ENCODE data around the gene GYPE.
"Not testable (repeated sequence)": the region's sequence is repeated elsewhere in the genome, so short reads cannot be mapped to it uniquely, and the experiment has no call there.

Gene GYPE

DNA sequence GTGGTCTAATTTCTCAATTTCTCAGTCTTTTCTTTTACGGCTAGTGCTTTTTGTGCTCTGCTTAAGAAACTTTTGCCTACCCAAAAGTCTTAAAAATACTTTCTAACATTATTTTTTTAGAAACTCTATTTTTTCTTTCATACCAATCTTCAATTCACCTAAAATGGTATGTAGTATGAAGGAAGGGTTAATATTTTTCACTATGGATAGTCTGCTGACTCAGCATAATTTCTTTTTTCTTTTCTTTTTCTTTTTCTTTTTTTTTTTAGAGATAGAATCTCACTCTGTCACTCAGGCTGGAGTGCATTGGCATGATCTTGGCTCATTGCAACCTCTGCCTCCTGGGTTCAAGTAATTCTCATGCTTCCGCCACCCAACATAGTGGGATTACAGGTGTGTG is 34.2 kb upstream of the GYPE start:
- H3K36me3 ChIP-seq (ENCODE audit: insufficient read depth, low read length) = no peaks in the 10 kb centered on the region
- H4K20me1 ChIP-seq (ENCODE audit: insufficient read depth, low read length) = no peaks in the 10 kb centered on the region
- H3K27ac ChIP-seq (ENCODE audit: low read depth, low read length, poor library complexity, severe bottlenecking) = no peak overlapping the region
- H3K9me3 ChIP-seq (ENCODE audit: low read length) = no peaks in the 10 kb centered on the region
- no peak overlapping the region for H3K9ac ChIP-seq (ENCODE audit: low read length)
- H3F3A ChIP-seq (ENCODE audit: insufficient read depth, low read length) = no peaks in the 10 kb centered on the region
- no peaks in the 10 kb centered on the region for H3K4me1 ChIP-seq (ENCODE audit: insufficient read depth, low read length, severe bottlenecking)
- no peak overlapping the region for H2AFZ ChIP-seq (ENCODE audit: low read length)
- TF ChIP-seq, protein P1, sequence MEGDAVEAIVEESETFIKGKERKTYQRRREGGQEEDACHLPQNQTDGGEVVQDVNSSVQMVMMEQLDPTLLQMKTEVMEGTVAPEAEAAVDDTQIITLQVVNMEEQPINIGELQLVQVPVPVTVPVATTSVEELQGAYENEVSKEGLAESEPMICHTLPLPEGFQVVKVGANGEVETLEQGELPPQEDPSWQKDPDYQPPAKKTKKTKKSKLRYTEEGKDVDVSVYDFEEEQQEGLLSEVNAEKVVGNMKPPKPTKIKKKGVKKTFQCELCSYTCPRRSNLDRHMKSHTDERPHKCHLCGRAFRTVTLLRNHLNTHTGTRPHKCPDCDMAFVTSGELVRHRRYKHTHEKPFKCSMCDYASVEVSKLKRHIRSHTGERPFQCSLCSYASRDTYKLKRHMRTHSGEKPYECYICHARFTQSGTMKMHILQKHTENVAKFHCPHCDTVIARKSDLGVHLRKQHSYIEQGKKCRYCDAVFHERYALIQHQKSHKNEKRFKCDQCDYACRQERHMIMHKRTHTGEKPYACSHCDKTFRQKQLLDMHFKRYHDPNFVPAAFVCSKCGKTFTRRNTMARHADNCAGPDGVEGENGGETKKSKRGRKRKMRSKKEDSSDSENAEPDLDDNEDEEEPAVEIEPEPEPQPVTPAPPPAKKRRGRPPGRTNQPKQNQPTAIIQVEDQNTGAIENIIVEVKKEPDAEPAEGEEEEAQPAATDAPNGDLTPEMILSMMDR (IDR thresholded peaks at IDR 0.05; ENCODE audit: low read length) = no peak
- no peaks in the 10 kb centered on the region for H3K9me2 ChIP-seq (ENCODE audit: low read depth, low read length)
- no peak overlapping the region for H3K4me3 ChIP-seq (ENCODE audit: low read depth, low read length, poor library complexity, severe bottlenecking)
- no peaks in the 10 kb centered on the region for H3K27me3 ChIP-seq (ENCODE audit: insufficient read depth, low read length)
- H3K4me2 ChIP-seq (ENCODE audit: low read length) = no peak overlapping the region
- no peaks in the 10 kb centered on the region for H3K79me2 ChIP-seq (ENCODE audit: insufficient read depth, low read length)

DNA sequence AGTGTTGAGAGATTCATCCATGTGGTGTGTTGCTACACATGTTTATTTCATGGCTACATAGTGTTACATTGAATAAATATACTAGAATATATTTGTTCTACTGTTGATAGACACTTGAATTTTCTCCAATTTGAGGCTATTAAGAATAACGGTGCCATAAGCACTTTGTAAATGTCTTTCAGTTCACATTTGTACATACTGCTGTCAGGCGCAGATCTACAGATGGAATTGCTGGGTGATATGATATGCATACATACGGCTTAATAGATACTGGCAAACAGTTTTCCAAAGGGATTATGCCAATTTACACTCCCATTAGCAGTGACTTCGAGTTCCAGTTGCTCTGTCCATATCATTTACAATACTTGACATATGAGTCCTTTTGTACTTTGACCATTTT is 33.5 kb upstream of the GYPE start:
- H3K4me2 ChIP-seq (ENCODE audit: low read length); H3K9me2 ChIP-seq (ENCODE audit: low read depth, low read length); H3K27ac ChIP-seq (ENCODE audit: low read depth, low read length, poor library complexity, severe bottlenecking); H3K4me1 ChIP-seq (ENCODE audit: insufficient read depth, low read length, severe bottlenecking); H3K79me2 ChIP-seq (ENCODE audit: insufficient read depth, low read length); H3K4me3 ChIP-seq (ENCODE audit: low read depth, low read length, poor library complexity, severe bottlenecking); H3K9me3 ChIP-seq (ENCODE audit: low read length); H3K36me3 ChIP-seq (ENCODE audit: insufficient read depth, low read length); H3F3A ChIP-seq (ENCODE audit: insufficient read depth, low read length); H4K20me1 ChIP-seq (ENCODE audit: insufficient read depth, low read length); H3K9ac ChIP-seq (ENCODE audit: low read length); H2AFZ ChIP-seq (ENCODE audit: low read length); H3K27me3 ChIP-seq (ENCODE audit: insufficient read depth, low read length): not testable (repeated sequence)

DNA sequence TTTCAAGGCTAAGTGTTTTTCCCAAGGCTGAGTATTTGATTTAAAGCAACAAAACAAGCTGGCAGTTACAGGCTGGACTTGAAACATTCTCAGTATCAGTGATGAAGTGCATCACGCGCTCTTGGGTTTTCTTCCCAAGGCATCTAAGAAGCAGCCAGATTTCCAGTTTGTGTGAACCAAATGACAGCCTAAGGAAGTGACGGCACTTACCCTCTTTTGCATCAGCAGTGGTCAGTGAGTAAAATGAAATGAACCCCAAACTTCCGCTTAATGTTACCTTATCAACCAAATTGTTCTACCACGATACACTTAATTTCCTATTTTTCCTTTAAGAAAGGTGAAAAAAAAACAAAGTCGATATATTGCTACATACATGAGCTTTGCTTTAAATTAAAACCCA is 15.8 kb upstream of the GYPE start:
- no peaks in the 10 kb centered on the region for H3K9me3 ChIP-seq (ENCODE audit: low read length)
- no peak overlapping the region for H3K4me3 ChIP-seq (ENCODE audit: low read depth, low read length, poor library complexity, severe bottlenecking)
- H3K79me2 ChIP-seq (ENCODE audit: insufficient read depth, low read length) = no peaks in the 10 kb centered on the region
- H3K4me1 ChIP-seq (ENCODE audit: insufficient read depth, low read length, severe bottlenecking) = no peaks in the 10 kb centered on the region
- H3K9ac ChIP-seq (ENCODE audit: low read length) = no peak overlapping the region
- H3K36me3 ChIP-seq (ENCODE audit: insufficient read depth, low read length) = no peaks in the 10 kb centered on the region
- TF ChIP-seq EZH2 (IDR thresholded peaks at IDR 0.05; ENCODE audit: borderline replicate concordance, low read length) = no peak
- TF ChIP-seq, protein P1 (IDR thresholded peaks at IDR 0.05; ENCODE audit: low read length) = no peak
- H3K9me2 ChIP-seq (ENCODE audit: low read depth, low read length) = no peaks in the 10 kb centered on the region
- H3K27ac ChIP-seq (ENCODE audit: low read depth, low read length, poor library complexity, severe bottlenecking) = no peak overlapping the region
- no peaks in the 10 kb centered on the region for H3F3A ChIP-seq (ENCODE audit: insufficient read depth, low read length)
- no peaks in the 10 kb centered on the region for H3K27me3 ChIP-seq (ENCODE audit: insufficient read depth, low read length)
- no peaks in the 10 kb centered on the region for H4K20me1 ChIP-seq (ENCODE audit: insufficient read depth, low read length)
- H3K4me2 ChIP-seq (ENCODE audit: low read length) = no peak overlapping the region
- H2AFZ ChIP-seq (ENCODE audit: low read length) = no peak overlapping the region

DNA sequence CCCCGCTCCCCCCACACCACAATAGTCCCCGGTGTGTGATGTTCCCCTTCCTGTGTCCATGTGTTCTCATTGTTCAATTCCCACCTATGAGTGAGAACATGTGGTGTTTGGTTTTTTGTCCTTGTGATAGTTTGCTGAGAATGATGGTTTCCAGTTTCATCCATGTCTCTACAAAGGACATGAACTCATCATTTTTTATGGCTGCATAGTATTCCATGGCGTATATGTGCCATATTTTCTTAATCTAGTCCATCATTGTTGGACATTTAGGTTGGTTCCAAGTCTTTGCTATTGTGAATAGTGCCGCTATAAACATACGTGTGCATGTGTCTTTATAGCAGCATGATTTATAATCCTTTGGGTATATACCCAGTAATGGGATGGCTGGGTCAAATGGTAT is 11.1 kb upstream of the GYPE start:
- not testable (repeated sequence) for H3F3A ChIP-seq (ENCODE audit: insufficient read depth, low read length); H3K36me3 ChIP-seq (ENCODE audit: insufficient read depth, low read length); H3K9ac ChIP-seq (ENCODE audit: low read length); H3K27me3 ChIP-seq (ENCODE audit: insufficient read depth, low read length); H3K4me3 ChIP-seq (ENCODE audit: low read depth, low read length, poor library complexity, severe bottlenecking); H3K4me2 ChIP-seq (ENCODE audit: low read length); H3K9me3 ChIP-seq (ENCODE audit: low read length); H3K4me1 ChIP-seq (ENCODE audit: insufficient read depth, low read length, severe bottlenecking); H4K20me1 ChIP-seq (ENCODE audit: insufficient read depth, low read length); H3K79me2 ChIP-seq (ENCODE audit: insufficient read depth, low read length); H3K9me2 ChIP-seq (ENCODE audit: low read depth, low read length); H2AFZ ChIP-seq (ENCODE audit: low read length); H3K27ac ChIP-seq (ENCODE audit: low read depth, low read length, poor library complexity, severe bottlenecking)

DNA sequence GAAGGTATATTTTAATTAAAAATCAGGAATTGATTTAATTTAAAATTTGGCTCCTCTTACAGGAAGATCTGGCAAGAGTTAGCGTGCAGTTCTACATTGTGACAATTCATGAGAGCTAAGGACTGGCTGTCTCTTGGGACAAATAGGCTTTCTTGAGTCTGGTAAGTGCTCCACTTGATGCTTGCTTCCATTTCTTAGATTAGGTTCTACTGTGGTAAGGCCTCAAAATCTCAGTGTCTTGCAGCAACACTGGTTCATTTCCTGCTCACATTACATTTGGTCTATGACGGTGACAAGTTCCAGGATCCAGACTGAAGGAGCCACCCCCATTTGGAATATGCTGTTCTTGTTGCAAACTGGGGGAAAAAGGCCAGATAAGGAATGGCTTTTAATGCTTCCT is 7.1 kb upstream of the GYPE start:
- H3K9me2 ChIP-seq (ENCODE audit: low read depth, low read length); H2AFZ ChIP-seq (ENCODE audit: low read length); H4K20me1 ChIP-seq (ENCODE audit: insufficient read depth, low read length); H3K4me2 ChIP-seq (ENCODE audit: low read length); H3K79me2 ChIP-seq (ENCODE audit: insufficient read depth, low read length); H3K27me3 ChIP-seq (ENCODE audit: insufficient read depth, low read length); H3K4me3 ChIP-seq (ENCODE audit: low read depth, low read length, poor library complexity, severe bottlenecking); H3K9me3 ChIP-seq (ENCODE audit: low read length); H3K4me1 ChIP-seq (ENCODE audit: insufficient read depth, low read length, severe bottlenecking); H3K36me3 ChIP-seq (ENCODE audit: insufficient read depth, low read length); H3K9ac ChIP-seq (ENCODE audit: low read length); H3F3A ChIP-seq (ENCODE audit: insufficient read depth, low read length); H3K27ac ChIP-seq (ENCODE audit: low read depth, low read length, poor library complexity, severe bottlenecking): not testable (repeated sequence)

DNA sequence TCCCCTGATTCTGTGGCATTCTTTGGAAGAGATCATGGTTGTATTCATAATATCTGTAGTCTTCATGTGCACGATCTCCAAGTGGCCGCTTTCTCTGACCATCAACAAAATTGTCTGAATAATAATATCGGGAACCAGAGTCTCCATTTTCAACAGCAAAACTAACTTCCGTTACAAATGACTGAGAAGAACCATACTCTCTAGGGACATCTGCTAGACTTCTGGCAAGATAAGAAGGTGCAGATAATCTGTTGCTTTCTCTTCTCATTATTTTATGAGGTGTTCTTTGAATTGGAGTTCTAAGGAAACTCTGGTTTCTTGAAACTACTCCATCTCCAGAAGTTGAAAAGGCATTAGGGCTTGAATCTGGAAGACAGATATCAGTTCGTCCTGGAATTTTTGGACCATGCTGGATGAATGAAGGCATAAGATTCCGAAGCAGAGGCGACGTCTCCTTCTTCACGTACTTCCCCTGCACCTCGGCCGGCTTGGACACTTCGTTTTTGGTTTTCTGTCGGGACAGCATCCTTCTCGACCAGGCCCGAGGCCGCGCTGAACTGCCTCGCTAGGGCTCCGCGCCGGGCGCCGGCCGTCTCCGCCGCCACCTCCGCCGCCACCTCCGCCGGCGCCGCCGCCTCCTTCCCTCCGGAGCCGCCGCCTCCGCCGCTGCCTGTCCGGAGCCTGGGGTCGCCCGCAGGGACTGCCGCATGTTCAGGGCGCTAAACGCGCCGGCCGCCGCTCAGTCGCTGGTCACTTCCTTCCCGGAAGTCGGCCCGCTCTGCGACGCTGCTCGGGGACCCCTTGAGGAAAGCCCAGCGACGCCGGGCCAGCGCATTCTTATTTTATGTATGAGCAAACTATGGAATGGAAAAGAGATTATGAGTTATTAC is 6.4 kb upstream of the GYPE start:
- not testable (repeated sequence) for H3F3A ChIP-seq (ENCODE audit: insufficient read depth, low read length); H3K27me3 ChIP-seq (ENCODE audit: insufficient read depth, low read length); H3K4me1 ChIP-seq (ENCODE audit: insufficient read depth, low read length, severe bottlenecking); H2AFZ ChIP-seq (ENCODE audit: low read length); H3K36me3 ChIP-seq (ENCODE audit: insufficient read depth, low read length); H3K79me2 ChIP-seq (ENCODE audit: insufficient read depth, low read length); H3K4me2 ChIP-seq (ENCODE audit: low read length); H4K20me1 ChIP-seq (ENCODE audit: insufficient read depth, low read length); H3K9me2 ChIP-seq (ENCODE audit: low read depth, low read length); H3K27ac ChIP-seq (ENCODE audit: low read depth, low read length, poor library complexity, severe bottlenecking); H3K9me3 ChIP-seq (ENCODE audit: low read length); H3K9ac ChIP-seq (ENCODE audit: low read length); H3K4me3 ChIP-seq (ENCODE audit: low read depth, low read length, poor library complexity, severe bottlenecking)
